GM11168 (cell line): Measurements from ENCODE around the gene BDKRB1.
"Not testable (repeated sequence)": the region's sequence is repeated elsewhere in the genome, so short reads cannot be mapped to it uniquely, and the experiment has no call there.

ENCODE experiments used
- in situ Hi-C: fragments of 300-500 bp; cut with MboI; formaldehyde crosslinking; loops from one replicate; pipeline ENCODE4 v1.12.0; 2022; ENCODE audit warnings: low sequenced_read_pairs; ENCODE audit not compliant: unreplicated experiment

BDKRB1 gene

DNA sequence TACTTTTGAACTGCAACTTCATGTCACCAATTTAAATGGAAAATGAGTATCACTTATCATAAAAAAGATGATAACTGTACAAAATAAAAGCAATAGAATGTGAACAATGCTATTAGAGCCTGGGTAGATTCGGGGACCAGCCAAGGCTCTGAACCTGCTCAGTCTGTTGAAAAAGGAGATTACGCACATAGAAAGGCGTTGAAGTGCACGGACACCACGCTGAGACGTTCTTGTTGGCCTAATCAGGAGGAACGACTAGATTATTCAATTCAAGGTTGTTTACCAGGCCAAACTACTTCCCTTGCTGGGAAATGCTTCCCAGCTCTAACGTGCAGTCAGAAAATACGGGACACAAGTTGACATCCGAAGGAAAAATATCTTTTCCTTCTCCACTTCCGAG lies 23.5 kb upstream of the BDKRB1 start:
- in situ Hi-C loops: no loop called here

DNA sequence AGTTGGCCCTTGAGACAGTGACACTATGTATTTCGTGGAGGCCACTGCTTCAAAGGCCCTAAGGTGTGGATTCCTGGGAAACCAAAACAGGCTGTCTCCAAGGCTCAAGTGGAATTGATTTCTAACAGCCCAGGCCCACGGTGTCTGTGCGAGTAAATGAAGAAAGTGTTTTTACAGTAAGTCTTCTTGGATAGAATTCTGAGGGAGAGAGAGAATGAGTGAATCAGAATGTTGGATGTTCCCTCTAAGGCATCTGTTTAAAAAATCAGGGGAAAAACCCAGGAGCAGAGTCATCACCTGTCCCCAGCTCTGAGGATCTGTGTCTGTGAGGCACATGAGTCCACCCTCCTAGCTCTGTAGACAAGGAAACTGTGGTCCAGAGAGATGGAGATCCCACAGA lies 22.3 kb upstream of the BDKRB1 start:
- in situ Hi-C loops: no loop called here

DNA sequence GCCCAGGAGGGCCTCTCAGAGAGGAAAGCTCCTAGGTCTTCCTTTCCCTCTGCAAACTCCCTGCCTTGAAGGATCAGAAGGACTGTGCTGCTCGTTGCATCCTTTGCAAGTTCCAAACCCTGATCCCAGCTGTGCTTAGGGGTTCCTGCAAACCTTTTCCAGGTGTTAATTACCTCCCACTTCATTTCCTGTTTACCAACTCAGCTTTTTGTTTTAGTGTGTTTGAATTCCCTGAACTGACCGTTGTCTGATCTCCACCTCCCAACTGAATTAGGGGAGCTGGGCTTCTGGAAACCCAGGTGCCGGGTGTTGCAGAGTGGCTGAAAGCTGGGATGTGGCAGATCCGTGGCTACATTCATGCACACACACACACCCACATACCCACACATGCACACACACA lies 20.6 kb upstream of the BDKRB1 start:
- in situ Hi-C loops: no loop called here

DNA sequence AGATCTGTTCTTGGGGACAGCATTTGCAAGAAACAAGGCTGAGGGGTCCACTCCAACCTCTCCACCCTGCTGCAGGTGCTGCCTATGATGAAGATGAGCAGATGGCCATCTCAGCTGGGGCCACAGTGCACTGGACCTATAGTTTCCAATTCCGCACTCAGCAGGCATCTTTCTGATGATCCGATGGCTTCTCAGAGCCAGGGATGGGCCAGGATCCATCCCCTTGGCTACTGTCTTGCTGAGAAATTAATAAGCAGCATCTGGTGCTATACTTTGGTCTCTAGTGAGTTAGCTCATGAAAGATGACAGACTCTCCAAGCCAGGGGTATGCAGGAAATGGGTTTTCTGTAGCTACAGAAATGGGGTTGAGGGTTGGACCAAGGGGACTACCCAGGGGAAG lies 18.4 kb upstream of the BDKRB1 start:
- in situ Hi-C loops: no loop called here

DNA sequence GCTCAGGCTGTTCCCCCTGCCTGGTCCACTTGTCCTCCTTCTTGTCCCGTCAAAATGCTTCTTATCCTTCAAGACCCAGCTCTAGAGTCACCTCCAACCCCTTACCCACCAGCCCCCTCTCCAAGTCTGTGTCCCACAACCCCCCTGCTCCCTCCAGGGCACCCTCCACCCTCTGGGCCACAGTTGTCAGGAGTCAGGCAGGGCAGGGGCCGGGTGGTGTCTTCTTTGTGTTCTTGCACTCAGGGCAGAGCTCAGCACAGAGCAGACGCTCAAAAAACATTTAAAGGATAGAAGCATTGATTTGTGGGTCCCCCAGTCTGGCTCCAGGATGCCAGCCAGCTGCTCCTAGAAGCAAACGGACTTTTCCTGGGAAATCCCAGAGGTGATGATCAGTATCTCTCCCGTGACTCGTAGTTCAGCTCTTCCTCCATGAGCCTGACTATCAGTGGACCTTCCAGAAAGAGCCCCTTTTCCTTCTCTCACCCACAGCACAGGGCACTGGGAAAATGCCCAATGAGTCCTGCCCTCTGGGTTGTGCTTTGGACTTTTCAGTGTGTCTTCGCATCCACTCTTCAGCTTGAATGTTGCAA lies 17.2 kb upstream of the BDKRB1 start:
- in situ Hi-C loops: no loop called here

DNA sequence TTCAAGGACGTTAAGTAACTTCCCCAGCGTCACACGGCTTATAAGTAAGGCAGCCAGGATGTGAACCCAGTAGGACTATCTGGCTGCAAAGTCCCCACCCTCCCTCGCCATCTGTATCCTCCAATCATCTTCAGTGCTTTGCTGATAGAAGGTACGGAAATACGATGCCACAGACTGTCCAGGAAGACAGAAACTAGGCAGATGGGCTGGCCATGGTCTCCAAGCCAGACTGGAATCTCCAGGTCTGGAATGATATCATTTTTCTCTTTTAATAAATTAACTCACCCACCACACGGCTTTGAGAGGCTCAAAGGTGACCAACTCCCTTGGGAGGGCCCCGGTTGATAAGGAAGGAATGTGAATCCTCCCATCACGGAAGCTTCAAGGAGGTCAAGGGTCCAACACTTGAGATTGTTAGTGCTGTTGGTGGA lies 16.3 kb upstream of the BDKRB1 start:
- in situ Hi-C loops: no loop called here

DNA sequence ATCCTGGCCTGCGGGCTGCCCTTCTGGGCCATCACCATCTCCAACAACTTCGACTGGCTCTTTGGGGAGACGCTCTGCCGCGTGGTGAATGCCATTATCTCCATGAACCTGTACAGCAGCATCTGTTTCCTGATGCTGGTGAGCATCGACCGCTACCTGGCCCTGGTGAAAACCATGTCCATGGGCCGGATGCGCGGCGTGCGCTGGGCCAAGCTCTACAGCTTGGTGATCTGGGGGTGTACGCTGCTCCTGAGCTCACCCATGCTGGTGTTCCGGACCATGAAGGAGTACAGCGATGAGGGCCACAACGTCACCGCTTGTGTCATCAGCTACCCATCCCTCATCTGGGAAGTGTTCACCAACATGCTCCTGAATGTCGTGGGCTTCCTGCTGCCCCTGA lies 15.4 kb upstream of the BDKRB1 start:
- in situ Hi-C loops: no loop called here

DNA sequence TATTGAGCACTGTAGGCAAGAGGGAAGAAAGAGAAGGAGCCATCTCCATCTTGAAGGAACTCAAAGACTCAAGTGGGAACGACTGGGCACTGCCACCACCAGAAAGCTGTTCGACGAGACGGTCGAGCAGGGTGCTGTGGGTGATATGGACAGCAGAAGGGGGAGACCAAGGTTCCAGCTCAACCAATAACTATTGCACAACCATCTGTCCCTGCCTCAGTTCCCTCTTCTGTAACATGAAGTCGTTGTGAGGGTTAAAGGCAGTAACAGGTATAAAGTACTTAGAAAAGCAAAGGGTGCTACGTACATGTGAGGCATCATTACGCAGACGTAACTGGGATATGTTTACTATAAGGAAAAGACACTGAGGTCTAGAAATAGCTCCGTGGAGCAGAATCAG lies 13.9 kb upstream of the BDKRB1 start:
- in situ Hi-C loops: no loop called here

DNA sequence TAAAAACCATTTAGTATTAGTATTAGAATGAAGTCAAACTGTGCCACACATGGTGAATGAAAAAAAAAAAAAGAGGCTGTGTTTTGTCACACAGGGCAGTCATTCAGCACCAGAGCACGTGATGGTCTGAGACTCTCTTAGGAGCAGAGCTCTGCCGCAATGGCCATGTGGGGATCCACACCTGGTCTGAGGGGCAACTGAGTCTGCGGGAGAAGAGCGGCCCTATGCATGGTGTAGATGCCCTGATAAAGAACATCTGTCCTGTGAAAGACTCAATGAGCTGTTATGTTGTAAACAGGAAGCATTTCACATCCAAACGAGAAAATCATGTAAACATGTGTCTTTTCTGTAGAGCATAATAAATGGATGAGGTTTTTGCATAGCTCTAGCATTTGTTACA lies 12.2 kb upstream of the BDKRB1 start:
- in situ Hi-C loops: no loop called here

DNA sequence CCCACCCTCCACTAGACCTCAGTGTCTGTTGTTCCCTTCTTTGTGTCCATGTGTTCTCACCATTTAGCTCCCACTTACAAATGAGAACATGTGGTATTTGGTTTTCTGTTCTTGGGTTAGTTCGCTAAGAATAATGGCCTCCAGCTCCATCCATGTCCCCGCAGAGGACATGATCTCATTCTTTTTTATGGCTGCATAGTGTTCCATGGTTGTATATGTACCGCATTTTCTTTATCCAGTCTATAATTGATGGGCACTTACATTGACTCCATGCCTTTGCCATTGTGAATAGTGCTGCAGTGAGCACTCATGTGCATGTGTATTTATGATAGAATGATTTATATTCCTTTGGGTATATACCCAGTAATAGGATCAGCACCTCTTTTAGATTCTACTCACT lies 10.9 kb upstream of the BDKRB1 start:
- in situ Hi-C loops: not testable (repeated sequence)

DNA sequence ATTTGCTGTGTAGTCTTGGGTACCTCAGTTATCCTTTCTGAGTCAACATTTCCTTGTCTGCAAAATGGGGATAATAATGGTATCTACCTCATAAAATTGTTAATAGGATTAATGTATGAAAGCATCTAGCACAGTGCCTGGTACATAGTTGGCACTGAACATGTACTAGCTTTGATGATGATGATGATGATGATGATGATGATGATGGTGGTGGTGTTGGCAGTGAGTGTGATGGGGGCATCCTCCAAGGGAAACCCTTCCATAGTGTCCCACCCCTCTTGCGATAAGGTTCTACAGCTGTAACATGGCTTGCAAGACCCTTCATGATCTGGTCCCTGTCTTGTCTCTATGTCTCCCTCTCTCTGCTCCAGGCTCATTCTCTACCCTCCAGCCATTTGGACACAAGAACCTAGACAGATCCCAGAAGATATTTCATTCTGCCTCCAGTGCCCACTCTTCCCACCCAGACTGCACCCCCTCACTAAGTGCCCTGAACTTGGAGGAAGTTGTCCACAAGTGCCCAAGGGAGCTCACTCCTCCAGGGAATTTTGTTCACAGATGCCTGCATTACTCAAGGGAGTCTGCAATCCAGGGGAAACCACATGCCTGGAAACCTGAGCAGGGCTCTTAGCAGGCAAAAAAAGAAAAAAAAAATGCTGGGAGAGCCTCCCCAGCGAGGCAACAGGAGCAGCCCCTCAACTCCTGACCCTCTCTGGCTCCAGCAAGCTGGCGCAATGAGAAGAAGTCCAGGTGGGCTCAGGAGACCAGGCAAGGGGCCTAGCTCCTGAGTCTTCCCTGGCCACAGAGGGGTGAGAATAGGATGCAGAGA lies 10.1 kb upstream of the BDKRB1 start:
- in situ Hi-C loops: no loop called here

DNA sequence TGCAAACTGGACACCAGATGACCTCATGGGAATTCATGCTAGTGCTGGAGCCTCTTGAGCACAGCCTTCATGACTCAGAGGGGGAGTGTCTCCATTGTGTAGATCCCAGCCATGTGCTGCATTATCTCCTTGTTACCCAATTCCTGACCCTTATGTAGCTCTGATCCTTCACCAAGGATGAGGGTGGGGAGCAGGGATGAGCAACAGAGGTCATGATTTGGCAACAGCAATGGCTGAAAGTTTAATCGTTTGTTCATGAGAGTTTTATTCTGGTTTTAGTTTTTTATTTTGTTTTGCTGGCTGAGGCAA lies 9.5 kb upstream of the BDKRB1 start:
- in situ Hi-C loops: no loop called here

DNA sequence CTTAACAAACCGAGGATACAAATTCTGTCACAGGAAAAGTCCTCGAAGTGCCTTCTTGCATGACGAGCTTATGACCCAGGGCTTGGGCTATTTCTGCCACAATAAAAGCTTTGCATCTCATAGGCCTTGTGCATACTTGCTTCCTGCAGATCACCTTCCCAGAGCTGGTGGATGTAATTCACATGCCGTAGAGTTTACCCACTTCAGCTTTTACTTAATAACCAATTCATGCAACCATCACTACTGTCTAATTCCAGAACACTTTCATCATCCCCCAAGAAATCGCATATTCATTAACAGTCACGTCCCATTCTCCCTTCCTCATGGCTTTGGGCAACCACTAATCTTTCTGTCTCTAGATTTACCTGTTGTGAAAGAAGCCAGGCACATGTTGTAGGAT lies 9.0 kb upstream of the BDKRB1 start:
- in situ Hi-C loops: no loop called here

DNA sequence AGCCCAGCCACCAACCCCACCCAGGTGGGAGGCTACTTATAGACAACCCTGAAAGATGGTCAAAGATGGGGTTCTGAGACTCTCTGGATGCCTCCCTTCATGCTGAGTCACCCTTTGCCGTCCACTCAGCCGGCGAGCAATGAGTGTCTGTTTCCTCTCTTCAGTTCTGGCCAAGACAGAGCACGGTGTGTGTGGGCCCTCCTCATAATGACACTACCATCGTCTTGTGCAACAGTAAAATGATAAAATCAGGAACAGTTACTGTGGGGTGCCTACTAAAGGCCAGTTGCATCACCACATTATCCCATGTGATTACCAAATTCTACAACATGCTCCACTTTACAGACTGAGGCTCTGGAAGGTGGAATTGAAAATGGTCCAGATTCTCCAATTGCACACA lies 7.0 kb upstream of the BDKRB1 start:
- in situ Hi-C loops: no loop called here

DNA sequence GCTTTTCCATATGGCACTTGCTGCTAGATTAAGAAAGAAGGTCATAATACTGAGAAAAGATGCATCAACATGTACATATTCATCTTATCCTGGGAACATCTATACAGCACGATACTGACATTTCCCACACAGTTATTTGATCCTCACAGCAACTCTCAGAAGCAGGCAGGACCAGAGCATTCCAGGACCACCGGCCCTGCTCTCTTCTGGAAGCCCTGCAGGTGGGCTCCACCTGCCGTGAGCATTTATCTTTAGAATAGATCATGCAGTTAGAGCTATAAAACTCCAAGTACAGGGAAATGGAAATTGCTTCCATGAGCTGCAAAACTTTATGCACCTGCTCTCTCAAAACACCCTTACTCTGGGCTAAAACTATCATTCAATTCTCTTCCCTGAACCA lies 5.5 kb upstream of the BDKRB1 start:
- in situ Hi-C loops: no loop called here

DNA sequence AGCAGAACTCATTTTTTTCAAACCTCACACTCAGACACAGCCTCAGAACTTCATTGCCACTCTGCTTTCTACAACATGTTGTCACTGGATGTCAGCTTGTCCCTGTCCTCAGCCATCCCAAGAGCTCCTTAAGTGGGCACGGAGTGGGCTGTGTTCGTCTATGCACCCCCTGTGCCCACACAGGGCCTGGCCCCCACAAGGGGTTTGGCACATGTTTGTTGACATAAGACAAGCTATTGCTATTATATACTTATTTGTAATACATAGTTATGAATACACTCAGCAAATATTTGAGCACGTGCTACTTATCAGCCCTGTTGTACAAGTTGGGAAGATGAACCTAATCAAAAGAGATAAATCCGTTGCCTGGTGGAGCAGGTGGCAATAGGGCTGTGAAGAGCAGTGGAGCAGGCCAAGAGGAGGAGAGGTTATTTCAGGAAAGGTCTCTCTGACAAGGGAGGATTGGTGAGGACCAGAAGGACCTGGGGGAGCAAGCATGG lies 4.3 kb upstream of the BDKRB1 start:
- in situ Hi-C loops: no loop called here

DNA sequence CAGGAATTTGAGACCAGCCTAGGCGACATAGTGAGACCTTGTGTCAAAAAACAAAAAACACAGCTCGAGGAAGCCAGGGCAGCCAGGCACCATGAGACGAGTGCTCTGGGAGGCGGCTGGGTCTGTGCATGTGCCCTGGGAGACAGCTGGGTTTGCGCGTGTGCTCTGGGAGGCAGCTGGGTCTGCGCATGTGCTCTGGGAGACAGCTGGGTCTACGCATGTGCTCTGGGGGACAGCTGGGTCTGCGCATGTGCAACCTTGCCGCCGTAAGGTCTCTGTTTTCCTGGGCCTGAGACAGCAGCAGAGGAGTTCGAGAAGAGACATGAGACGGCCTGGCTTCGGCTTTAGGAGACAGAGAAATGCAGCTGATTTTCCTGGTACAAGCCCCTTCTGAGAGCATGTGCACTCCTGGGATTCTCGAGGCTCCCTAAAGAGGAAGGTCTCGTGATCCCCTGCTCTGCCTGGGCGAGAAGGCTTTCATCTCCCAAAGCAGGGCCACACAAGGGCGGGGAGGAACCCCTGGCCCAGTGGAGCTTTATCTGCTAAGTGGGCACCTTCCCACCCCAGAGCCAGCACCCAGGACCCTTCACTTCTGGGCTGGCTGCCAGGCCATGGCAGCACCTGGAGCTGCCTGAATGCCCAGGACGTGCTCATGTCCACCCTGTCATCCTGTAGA lies 3.5 kb upstream of the BDKRB1 start:
- in situ Hi-C loops: no loop called here

DNA sequence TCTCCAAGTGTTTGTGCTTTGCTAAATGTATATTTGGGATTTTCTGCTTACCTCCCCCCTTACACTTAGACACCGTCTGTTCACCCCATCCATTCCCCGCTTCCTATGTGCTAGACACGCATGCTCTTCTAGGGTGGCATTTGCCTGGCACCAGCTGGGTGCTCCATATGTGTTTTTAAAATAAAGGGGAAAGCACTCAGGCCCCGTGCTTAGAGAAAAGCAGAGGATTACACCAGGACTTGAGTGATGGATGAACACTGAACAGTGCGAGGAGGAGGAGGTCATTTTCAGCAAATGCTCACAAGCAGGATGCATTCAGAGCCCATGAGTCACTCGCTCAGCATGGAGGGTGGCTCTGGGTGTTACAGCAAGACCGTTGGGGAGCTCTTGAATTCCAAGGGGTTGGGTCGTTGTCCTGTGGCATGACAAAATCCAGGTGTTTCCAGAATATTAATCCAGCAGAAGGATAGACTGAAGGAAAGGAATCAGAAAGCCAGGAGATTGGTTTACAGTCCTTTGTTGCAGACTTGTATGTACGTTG lies 2.9 kb upstream of the BDKRB1 start:
- in situ Hi-C loops: no loop called here

DNA sequence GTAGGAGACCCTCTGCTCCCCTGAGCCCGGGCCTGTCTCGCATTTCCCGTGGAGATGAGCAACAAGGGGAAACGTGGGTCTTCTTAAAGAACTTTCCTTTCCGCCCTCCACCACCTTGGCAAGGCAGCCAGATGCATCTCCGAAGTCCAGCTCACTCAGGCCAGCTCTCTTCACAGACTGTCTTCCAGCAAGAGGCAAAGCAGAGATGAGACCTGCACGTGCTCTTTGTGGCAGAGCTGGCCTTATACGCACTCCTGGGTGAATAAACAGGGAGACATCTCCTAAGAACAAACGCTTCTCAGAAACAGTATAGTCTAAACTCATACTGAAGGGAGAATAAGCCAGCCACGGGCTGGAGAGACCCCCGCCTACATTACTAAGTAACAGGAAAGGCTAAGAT lies 1.3 kb upstream of the BDKRB1 start:
- in situ Hi-C loops: no loop called here

DNA sequence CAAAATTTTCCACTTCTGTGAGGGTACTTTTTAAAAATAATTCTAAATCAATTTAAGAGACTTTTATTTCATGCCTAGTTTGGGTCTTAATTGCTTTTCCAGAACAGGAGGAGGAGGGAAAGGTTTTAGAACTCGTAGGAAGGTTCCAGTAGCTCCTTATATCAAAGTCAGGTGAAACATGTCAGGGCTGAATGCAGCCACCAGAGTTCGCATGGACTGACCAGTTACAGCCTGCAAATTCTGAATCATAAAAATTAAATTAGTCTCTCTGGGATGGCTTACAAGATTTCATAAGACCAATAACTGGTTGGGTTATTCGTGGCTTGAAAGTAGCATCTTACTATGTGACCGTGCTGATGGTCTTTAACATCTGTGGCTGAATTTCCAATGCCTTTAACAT lies 397 bp downstream of the BDKRB1 start:
- in situ Hi-C loops: no loop called here

DNA sequence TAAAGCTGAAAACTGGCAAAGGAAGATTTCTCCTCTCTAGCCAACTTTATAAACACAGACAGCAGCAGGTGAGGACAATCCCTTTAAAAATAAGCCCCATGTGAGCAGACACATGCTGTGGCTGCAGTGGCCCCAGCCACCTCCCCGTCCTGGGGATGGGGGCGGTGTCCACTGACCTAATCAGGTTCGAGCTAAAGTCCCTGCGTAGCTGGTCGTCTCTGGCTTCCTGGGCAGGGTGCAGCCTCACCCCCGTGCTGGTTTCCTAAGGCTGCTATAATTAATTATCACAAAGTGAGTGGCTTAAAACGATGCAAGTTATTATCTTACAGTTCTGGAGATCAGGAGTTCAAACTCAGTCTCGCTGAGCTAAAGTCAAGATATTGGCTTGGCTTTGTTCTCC lies 1.0 kb downstream of the BDKRB1 start:
- in situ Hi-C loops: no loop called here
